Esophagus squamous epithelium (tissue), 5 donors: Measurements from ENCODE around the gene SORD. TPM values are rescaled to one million over a fixed set of nuclear protein-coding genes. Genes with fewer than 3 reads are reported as not detected.
"Not testable (repeated sequence)": the region's sequence is repeated elsewhere in the genome, so short reads cannot be mapped to it uniquely, and the experiment has no call there.

Source experiments
- DNase-seq: peaks from one replicate; lab custom pipeline; 2025; lab: John Stamatoyannopoulos, UW
- H3K27ac ChIP-seq, 4 donors: fragments of 200-600 bp; sonication (generic); one replicate each; pipeline ENCODE4 v1.5.1; 2016 to 2019; ENCODE audit warnings: mild to moderate bottlenecking in 1 of 4
- H3K27me3 ChIP-seq, 4 donors: fragments of 200-600 bp; sonication (generic); 1 replicate in 3 of 4; 2 replicates in 1 of 4; pipeline versions ENCODE4 v1.5.1 to v1.6.0; 2017 to 2021; ENCODE audit warnings: antibody characterized with exemption in 1 of 4
- H3K36me3 ChIP-seq, 3 donors: fragments of 200-600 bp; sonication (generic); one replicate each; pipeline ENCODE4 v1.5.1; 2016 to 2019
- H3K4me1 ChIP-seq, 3 donors: fragments of 200-600 bp; sonication (generic); one replicate each; pipeline ENCODE4 v1.5.1; 2017 to 2019
- H3K4me3 ChIP-seq, 4 donors: fragments of 200-600 bp; sonication (generic); 1 replicate in 3 of 4; 2 replicates in 1 of 4; pipeline ENCODE4 v1.5.1; 2016 to 2019; ENCODE audit warnings: mild to moderate bottlenecking in 2 of 4, moderate library complexity in 1 of 4
- H3K9me3 ChIP-seq, 3 donors: fragments of 200-600 bp; sonication (generic); one replicate each; pipeline ENCODE4 v1.5.1; 2016 to 2019
- POLR2A ChIP-seq, 4 donors: fragments of 450-650 bp; IDR thresholded peaks; one replicate each; pipeline ENCODE4 v1.6.1; 2017; ENCODE audit warnings: antibody characterized with exemption in 4 of 4, mild to moderate bottlenecking in 4 of 4, moderate library complexity in 3 of 4
- WGBS, 2 donors: methylation state at CpG; one replicate each; pipeline ENCODE4 v1.1.5; 2018; 5-methylcytosine and 5-hydroxymethylcytosine counted together
- intact Hi-C: fragments of 100-400 bp; cut with DNase I; formaldehyde crosslinking; loops from one replicate; pipeline ENCODE4 v1.15.0; 2022
- total RNA-seq, 4 donors: library from RNA; depleted of rRNA; stranded (reverse); fragments of >200 nt; gene quantifications; one replicate each; pipeline ENCODE4 v1.1.0, GENCODE V29; 2016
- TF ChIP-seq, protein P1 (sequence below), 6 experiments: fragments of 450-650 bp in 4 of 6; fragments of 200-600 bp in 2 of 6; sonication (generic) in 2 of 6; IDR thresholded peaks; one replicate each; pipeline ENCODE4 v1.5.1; 2016 to 2019; ENCODE audit warnings: antibody characterized with exemption in 6 of 6, mild to moderate bottlenecking in 4 of 6, moderate library complexity in 4 of 6
- donor health status: DM: yes; HTN: yes; CAD: no.

SORD gene
- total RNA-seq, 4 donors from 2014 or later, result 26.3 to 39.3 (median 31.0) TPM

DNA sequence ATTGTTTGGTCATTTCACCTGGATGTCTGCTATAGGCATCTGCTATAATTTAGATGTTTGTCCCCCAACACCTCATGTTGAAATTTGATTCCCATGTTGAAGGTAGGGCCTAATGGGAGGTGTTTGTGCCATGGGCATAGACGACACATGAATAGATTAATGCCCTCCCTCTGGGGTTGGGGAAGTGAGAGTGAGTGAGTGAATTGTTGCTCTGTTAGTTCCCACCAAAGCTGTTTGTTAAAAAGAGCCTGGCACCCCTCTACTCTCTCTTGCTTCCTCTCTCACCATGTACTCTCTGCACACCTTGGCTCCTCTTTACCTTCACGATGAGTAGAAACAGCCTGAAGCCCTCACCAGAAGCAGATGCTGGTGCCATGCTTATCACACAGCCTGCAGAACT lies 23.9 kb upstream of the SORD start:
- WGBS, 2 donors, result 82 to 88% methylated on average over 2 of the region's 2 CpGs
- intact Hi-C loops, result no loop called here

DNA sequence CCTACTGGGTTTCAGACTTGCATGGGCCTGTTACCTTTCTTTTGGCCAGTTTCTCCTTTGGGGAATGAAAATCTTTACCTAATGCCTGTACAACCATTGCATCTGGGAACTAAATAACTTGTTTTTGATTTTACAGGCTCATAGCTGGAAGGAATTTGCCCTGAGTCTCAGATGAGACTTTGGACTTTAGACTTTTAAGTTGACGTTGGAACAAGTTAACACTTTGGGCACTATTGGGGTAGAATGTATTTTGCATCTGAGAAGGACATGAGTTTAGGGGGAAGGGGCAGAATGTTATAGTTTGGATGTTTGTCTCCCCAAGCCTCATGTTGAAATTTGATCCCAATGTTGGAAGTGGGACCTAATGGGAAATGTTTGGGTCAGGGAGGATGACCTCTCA lies 21.8 kb upstream of the SORD start:
- H3K27ac ChIP-seq, H3K27me3 ChIP-seq, DNase-seq, H3K9me3 ChIP-seq, H3K4me3 ChIP-seq, intact Hi-C loops, H3K36me3 ChIP-seq, H3K4me1 ChIP-seq: not testable (repeated sequence)
- 7 to 25% methylated on average over 1 of the region's 1 CpG for WGBS, 2 donors

More for the DNA sequence above, 23.9 kb upstream of the SORD start:
- H3K4me3 ChIP-seq, result no peak overlapping the region
- H3K36me3 ChIP-seq, result no peaks in the 10 kb centered on the region
- H3K27ac ChIP-seq, result no peak overlapping the region
- DNase-seq, result no peak
- no peaks in the 10 kb centered on the region for H3K9me3 ChIP-seq
- TF ChIP-seq, protein P1, sequence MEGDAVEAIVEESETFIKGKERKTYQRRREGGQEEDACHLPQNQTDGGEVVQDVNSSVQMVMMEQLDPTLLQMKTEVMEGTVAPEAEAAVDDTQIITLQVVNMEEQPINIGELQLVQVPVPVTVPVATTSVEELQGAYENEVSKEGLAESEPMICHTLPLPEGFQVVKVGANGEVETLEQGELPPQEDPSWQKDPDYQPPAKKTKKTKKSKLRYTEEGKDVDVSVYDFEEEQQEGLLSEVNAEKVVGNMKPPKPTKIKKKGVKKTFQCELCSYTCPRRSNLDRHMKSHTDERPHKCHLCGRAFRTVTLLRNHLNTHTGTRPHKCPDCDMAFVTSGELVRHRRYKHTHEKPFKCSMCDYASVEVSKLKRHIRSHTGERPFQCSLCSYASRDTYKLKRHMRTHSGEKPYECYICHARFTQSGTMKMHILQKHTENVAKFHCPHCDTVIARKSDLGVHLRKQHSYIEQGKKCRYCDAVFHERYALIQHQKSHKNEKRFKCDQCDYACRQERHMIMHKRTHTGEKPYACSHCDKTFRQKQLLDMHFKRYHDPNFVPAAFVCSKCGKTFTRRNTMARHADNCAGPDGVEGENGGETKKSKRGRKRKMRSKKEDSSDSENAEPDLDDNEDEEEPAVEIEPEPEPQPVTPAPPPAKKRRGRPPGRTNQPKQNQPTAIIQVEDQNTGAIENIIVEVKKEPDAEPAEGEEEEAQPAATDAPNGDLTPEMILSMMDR (IDR thresholded peaks at IDR 0.05), result no peak
- TF ChIP-seq POLR2A (IDR thresholded peaks at IDR 0.05), result no peak
- H3K27me3 ChIP-seq, result no peaks in the 10 kb centered on the region
- no peaks in the 10 kb centered on the region for H3K4me1 ChIP-seq

DNA sequence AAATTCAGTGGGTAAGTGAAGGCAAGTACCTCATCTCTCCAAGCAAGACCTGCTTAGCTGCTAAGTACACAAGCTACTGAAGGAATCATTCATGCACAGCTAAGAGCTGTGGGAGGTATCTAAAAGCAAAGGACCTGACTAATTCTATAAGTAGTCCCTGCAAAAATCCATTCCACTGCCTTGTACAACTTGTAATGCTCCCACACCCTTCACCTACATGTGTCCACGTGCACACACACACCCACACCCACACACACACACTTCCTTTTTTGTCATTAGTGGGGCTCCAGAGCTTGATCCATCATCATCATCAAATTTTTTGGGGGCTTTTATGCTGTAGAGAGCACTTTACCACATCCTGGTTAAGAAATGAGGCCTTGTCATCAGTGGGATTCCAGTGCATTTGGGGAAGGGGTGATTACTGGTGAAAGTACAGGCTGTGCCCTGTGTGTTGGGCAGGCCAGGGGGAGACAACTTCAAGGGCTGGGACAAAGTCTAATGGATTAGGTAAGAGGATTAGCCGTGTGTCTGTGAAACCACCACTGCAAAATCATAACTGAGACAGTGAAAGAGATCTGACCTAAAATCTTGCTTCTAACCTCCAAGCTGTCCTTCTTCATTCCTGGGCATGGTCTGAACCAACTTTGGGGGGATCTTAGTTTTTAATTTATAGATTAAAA lies 19.1 kb upstream of the SORD start:
- H3K4me3 ChIP-seq, H3K4me1 ChIP-seq, H3K27me3 ChIP-seq, H3K9me3 ChIP-seq, intact Hi-C loops, H3K27ac ChIP-seq, H3K36me3 ChIP-seq, DNase-seq: not testable (repeated sequence)
- 37 to 53% methylated on average over 2 of the region's 2 CpGs for WGBS, 2 donors

DNA sequence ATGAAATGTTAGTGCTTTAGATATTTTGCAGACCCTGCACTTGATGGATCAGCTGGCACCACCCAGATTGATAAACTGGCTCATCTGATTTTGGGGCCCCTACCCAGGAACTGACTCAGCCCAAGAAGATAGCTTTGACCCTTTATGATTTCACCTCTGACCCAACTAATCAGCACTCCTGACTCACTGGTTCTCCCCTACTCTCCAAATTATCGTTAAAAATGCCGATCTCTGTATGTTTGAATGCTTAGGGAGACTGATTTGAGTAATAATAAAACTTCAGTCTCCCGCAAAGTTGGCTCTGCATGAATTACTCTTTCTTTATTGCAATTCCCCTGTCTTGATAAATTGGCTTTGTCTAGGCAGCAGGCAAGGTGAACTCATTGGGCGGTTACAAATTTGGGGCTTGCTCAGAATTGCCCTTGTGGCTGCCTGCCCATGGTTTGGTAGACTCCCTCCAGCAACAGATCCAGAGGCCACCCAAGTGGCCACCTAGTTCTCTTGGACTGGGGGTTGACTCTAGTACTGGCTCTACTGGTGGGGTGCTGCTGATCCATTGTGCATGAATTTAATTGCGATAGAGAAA lies 18.3 kb upstream of the SORD start:
- H3K4me3 ChIP-seq, H3K9me3 ChIP-seq, H3K36me3 ChIP-seq, H3K4me1 ChIP-seq, intact Hi-C loops, H3K27ac ChIP-seq, H3K27me3 ChIP-seq, DNase-seq: not testable (repeated sequence)
- WGBS, 2 donors, result 46 to 59% methylated on average over 4 to 5 of the region's 5 CpGs

DNA sequence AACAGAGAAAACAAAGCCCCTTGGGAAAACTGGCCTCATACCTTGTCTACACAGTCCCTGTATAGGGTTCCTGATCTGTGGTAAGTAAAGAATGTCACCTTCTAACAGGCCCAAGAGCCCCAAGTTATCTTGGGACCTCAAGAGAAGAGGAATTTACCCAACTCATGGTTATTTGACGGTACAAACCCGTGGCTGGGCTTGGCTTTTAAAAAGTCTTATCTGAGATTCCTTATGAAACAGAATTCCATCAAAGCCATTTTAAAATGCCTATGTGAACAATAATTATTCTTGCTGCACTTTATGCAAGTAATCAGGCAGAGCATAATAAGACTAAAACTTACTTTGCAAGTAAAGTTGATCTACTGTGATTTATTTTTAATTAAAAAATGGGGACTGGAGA lies 13.9 kb upstream of the SORD start:
- Histone ChIP-seq H3K27me3 (peaks cover 0 to 28% (median 0%) of the 10 kb centered on the region in 4 donors), H3K36me3 (no peaks in the 10 kb centered on the region), H3K27ac (no peak overlapping the region), H3K4me1 (no peaks in the 10 kb centered on the region), H3K9me3 (peaks cover 0 to 8% (median 0%) of the 10 kb centered on the region in 3 donors), H3K4me3 (no peak overlapping the region)
- TF ChIP-seq, protein P1 (IDR thresholded peaks at IDR 0.05), result no peak
- no peak for TF ChIP-seq POLR2A (IDR thresholded peaks at IDR 0.05)
- WGBS, 2 donors, result 69 to 79% methylated on average over 2 of the region's 2 CpGs
- intact Hi-C loops, result no loop called here
- DNase-seq, result no peak

DNA sequence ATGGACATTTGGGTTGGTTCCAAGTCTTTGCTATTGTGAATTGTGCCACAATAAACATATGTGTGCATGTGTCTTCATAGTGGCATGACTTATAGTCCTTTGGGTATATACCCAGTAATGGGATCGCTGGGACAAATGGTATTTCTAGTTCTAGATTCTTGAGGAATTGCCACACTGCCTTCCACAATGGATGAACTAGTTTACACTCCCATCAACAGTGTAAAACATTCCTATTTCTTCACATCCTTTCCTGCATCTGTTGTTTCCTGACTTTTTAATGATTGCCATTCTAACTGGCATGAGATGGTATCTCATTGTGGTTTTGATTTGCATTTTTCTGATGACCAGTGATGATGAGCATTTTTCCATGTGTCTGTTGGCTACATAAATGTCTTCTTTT lies 7.9 kb upstream of the SORD start:
- H3K27ac ChIP-seq, H3K4me1 ChIP-seq, H3K9me3 ChIP-seq, H3K4me3 ChIP-seq, DNase-seq, H3K36me3 ChIP-seq, intact Hi-C loops: not testable (repeated sequence)
- 76 to 84% methylated on average over 1 of the region's 1 CpG for WGBS, 2 donors
- peaks cover 0 to 34% (median 0%) of the 10 kb centered on the region in 4 donors for H3K27me3 ChIP-seq

DNA sequence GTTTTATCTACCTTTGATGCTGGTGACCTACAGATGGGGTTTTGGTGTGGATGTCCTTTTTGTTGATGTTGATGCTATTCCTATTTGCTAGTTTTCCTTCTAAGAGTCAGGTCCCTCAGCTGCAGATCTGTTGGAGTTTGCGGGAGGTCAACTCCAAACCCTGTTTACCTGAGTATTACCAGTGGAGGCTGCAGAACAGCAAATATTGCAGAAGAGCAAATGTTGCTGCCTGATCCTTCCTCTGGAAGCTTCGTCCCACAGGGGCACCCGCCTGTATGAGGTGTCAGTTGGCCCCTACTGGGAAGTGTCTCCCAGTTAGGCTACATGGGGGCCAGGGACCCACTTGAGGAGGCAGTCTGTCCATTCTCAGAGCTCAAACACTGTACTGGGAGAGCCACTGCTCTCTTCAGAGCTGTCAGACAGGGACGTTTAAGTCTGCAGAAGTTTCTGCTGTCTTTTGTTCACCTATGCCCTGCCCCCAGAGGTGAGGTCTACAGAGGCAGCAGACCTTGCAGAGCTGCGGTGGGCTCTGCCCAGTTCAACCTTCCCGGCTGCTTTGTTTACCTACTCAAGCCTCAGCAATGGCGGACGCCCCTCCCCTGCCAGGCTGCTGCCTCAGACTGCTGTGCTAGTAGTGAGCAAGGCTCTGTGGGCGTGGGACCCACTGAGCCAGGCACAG lies 2.6 kb upstream of the SORD start:
- 87 to 100% methylated on average over 3 of the region's 9 CpGs for WGBS, 2 donors
- peaks cover 0 to 28% (median 0%) of the 10 kb centered on the region in 4 donors for H3K27me3 ChIP-seq
- H3K27ac ChIP-seq, intact Hi-C loops, H3K9me3 ChIP-seq, H3K36me3 ChIP-seq, DNase-seq, H3K4me3 ChIP-seq: not testable (repeated sequence)
- H3K4me1 ChIP-seq, result peaks cover 10 to 42% (median 13%) of the 10 kb centered on the region in 3 donors

DNA sequence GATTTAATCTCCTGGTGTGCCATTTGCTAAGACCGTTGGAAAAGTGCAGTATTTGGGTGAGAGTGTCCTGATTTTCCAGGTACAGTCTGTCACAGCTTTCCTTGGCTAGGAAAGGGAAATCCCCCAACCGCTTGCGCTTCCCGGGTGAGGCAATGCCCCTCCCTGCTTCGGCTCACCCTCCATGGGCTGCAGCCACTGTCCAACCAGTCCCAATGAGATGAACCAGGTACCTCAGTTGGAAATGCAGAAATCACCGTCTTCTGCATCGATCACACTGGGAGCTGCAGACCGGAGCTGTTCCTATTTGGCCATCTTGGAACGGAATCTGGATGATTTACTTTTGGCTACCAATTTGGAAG lies 2.1 kb upstream of the SORD start:
- Histone ChIP-seq H3K27ac (peak overlapping the region in 1 of 4 donors; percentile 82), H3K4me1 (peaks cover 10 to 42% (median 13%) of the 10 kb centered on the region in 3 donors), H3K27me3 (peaks cover 0 to 28% (median 0%) of the 10 kb centered on the region in 4 donors)
- H3K9me3 ChIP-seq, H3K36me3 ChIP-seq, intact Hi-C loops, DNase-seq, H3K4me3 ChIP-seq: not testable (repeated sequence)
- WGBS, 2 donors, result 92 to 100% methylated on average over 2 to 5 of the region's 9 CpGs
